ENCODE data around the gene TMEM150B. TPM values are rescaled to one million over a fixed set of nuclear protein-coding genes. Genes with fewer than 3 reads are reported as not detected.
A peak's percentile ranks its signal among the peaks of the same experiment; 100 is the strongest.

The TMEM150B gene
- total and polyA plus RNA-seq, 2 donors = 0.48 to 1.7 TPM

DNA sequence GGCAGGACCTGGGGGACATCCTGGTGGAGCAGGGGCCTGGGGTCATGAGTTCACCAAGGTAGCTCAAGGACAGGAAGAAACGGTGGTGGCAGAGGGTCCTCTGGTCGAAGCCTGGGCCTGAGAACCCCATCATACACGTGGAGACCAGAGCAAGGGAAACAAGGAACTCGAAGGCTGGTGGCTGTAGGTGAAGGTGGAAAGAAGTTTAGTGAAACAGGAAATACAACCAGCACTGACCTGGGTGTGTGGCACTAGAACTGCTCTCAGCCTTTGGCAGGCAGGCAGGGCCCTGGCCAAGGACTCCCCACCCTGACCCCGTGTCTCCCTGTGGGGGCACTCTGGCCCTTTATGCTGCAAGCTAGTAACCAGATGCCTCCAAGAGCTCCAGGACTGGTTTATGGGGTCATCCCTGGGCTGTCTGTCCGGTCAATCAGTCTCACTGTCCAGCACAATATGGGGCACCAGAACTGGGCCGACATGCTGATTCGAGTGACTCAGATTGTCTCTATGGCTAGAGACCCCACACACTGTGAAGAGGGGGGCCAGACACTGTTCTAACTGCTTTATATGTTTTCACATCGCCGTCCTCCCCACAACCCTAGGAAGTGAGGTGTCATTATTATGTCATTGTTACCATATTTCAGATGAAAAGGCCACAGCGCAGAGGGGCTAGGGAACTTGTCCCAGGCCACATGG lies 25.6 kb upstream of the TMEM150B start:
- no peak overlapping the region for H3K27ac ChIP-seq (ENCODE audit: low read depth)
- DNase-seq (ENCODE audit: extremely low spot score) = no peak
- no peaks in the 10 kb centered on the region for H3K4me1 ChIP-seq (ENCODE audit: insufficient read depth)
- H3K4me3 ChIP-seq (ENCODE audit: low read depth, low read length) = no peak overlapping the region
- H3K36me3 ChIP-seq (ENCODE audit: insufficient read depth) = no peaks in the 10 kb centered on the region
- 67% methylated on average over 11 of the region's 11 CpGs for WGBS

DNA sequence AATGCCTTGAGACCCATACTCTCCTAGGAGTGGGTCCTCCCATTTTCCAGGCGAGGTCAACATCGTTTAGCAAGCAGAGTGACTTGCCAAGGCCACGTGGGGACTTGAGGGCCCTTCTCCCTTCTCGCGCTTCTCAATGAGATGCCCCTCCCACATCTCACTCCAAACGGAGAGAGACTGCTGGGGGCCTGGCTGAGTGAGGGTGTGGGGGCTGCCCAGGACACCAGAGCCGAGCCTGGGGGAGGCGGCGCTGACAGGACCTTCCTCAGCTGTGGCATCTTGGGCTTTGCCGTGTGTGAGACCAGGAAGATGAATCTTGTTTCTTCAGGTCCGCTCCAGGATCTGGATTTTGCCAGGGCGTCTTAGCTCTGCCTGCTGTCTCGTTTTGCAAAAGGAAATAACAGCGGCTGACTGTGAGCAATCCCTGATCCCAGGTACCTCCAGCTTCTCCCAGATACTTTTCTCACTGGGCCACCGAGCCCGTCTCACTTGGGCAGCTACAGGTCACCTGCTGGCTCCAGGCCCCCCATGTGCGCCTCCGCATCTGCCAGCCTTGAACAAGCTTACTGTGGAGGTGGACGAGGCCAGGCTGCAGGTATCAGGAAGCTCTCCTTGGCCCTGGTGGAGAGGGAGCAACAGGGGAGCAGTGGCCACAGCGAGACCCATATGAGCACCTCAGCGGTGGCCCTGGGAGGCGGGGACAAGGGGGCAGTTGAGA lies 23.3 kb upstream of the TMEM150B start:
- Histone ChIP-seq H3K27ac (ENCODE audit: low read depth) (no peak overlapping the region), H3K36me3 (ENCODE audit: insufficient read depth) (no peaks in the 10 kb centered on the region), H3K4me3 (ENCODE audit: low read depth, low read length) (no peak overlapping the region), H3K4me1 (ENCODE audit: insufficient read depth) (no peaks in the 10 kb centered on the region)
- WGBS = 65% methylated on average over 22 of the region's 22 CpGs
- DNase-seq (ENCODE audit: extremely low spot score) = no peak

DNA sequence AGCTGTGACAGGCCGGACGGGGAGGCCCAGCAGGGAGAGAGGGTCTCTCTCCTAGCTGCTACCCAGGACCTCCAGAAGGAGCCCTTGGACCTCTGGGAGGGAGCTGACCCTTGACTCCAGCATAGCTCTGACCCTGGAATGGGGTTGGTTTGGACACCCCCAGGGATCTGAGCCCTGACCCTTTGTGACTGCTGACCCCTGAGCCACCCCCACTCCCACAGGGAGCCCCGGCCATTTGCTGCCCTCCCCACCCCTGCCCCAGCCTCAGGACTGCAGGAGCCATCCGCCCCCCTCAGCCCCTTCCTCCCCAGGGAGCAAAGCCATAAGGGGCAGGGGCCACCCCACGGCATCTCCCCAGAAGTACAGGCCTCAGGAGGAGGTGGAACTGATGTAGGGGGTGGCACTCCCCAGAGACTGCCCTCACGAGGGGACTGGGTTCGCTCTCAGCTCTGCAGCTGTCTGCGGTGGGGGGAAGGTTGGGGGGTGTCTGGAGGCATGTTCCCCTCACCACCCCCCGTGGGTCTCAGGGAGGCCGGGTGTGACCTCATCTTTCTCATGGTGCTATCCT lies 22.4 kb upstream of the TMEM150B start:
- Histone ChIP-seq H3K4me3 (ENCODE audit: low read depth, low read length) (no peak overlapping the region), H3K27ac (ENCODE audit: low read depth) (no peak overlapping the region), H3K4me1 (ENCODE audit: insufficient read depth) (no peaks in the 10 kb centered on the region), H3K36me3 (ENCODE audit: insufficient read depth) (no peaks in the 10 kb centered on the region)
- WGBS = 80% methylated on average over 10 of the region's 10 CpGs
- DNase-seq (ENCODE audit: extremely low spot score) = no peak

DNA sequence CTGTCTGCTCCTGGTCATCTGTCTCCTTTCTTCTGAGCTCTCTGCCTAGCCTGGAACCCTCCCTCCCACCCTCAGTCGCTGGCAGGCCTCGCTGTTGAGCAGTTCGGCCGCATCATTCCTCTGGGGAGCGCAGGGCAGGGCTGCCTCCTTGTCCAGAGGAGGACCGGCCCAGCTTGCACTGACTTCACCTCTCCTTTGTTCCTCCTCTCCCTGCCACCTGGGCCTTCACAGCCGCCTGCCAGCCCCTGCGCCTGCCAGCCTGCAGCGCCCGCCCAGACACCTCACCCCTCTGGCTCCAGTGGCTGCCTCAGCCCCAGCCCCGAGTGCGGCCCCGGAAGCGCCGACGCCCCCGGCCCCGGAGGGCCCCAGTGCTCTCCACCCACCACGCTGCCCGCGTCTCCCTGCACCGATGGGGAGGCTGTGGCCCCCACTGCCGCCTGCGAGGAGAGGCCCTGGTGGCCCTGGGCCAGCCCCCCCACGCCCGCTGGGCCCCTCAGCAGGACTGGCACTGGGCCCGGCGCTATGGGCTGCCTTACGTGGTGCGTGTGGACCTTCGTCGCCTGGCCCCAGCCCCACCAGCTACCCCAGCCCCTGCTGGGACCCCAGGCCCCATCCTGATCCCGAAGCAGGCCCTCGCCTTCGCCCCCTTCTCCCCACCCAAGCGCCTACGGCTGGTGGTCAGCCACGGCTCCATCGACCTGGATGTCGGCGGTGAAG lies 21.7 kb upstream of the TMEM150B start:
- WGBS = 83% methylated on average over 41 of the region's 41 CpGs
- no peak overlapping the region for H3K4me3 ChIP-seq (ENCODE audit: low read depth, low read length)
- DNase-seq (ENCODE audit: extremely low spot score) = no peak
- H3K4me1 ChIP-seq (ENCODE audit: insufficient read depth) = no peaks in the 10 kb centered on the region
- no peak overlapping the region for H3K27ac ChIP-seq (ENCODE audit: low read depth)
- no peaks in the 10 kb centered on the region for H3K36me3 ChIP-seq (ENCODE audit: insufficient read depth)

DNA sequence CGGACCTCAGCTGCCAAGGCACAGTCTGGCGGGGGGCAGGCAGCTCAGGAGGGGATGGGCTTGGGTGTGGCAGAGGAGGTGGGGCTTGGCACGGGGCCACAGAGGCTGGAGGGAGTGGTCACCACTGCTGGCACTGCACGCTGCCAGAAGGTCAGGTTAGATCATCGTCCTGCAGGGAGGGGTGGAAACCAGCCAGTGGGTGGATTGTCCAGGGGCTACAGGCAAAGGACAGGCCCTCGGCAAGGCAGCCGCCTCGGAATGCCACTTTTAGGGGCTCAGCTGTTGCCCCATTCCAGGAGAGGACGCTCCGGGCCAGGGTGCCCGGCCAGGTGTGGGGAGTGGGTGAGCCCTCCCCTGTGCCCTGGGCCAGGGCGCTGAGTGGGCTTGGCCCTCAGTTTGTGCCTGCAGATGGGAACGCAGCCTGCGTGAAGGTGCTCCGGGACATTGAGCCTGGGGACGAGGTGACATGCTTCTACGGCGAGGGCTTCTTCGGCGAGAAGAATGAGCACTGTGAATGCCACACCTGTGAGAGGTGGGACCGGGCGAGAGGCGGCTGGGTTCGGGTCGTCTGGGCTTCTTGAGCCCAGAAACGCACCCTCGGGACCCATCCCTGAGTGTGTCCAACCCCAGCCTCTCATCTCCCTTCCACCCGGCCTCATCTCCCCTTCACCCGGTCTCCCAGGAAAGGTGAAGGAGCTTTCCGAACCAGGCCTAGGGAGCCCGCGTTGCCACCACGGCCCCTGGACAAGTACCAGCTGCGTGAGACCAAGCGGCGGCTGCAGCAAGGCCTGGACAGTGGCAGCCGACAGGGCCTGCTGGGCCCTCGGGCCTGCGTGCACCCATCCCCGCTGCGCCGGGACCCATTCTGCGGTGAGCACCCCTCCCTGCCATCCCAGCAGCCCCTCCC lies 20.9 kb upstream of the TMEM150B start:
- Histone ChIP-seq H3K4me1 (ENCODE audit: insufficient read depth) (no peaks in the 10 kb centered on the region), H3K27ac (ENCODE audit: low read depth) (no peak overlapping the region), H3K4me3 (ENCODE audit: low read depth, low read length) (no peak overlapping the region), H3K36me3 (ENCODE audit: insufficient read depth) (no peaks in the 10 kb centered on the region)
- WGBS = 81% methylated on average over 43 of the region's 43 CpGs
- no peak for DNase-seq (ENCODE audit: extremely low spot score)

DNA sequence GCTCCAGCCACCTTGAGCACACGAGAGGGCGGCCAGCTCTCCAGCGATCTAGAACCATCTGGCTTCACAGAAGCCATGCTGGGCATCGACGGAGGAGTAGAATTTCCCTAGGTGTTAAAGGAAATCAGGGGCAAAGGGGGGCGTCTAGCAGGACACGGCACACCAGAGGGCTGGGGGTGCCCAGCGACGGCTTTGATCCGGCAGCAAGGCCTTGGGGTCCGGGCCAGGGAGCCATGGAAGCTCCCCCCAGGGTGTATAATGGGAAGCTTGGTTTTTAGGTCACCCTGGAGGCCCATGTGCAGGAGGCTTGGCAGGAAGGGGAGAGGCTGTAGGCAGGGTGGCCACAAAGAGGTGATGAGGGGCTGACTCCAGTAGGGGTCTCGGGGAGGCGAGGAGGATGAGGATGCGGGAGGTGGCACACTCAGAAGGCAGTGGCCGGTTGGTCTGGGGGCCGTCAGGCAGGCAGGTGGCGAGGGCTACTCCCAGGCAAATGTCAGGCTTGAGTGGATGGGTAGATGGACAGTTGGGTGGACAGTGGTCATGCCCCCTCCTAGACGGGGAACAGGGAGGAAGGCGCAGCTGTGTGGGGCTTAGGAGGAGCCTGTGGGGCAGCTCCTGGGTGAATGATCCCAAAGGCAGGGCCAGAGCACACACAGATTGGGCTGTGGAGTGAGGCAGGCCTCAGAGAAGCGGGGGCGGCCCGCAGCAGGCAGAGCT lies 20.1 kb upstream of the TMEM150B start:
- no peak overlapping the region for H3K27ac ChIP-seq (ENCODE audit: low read depth)

DNA sequence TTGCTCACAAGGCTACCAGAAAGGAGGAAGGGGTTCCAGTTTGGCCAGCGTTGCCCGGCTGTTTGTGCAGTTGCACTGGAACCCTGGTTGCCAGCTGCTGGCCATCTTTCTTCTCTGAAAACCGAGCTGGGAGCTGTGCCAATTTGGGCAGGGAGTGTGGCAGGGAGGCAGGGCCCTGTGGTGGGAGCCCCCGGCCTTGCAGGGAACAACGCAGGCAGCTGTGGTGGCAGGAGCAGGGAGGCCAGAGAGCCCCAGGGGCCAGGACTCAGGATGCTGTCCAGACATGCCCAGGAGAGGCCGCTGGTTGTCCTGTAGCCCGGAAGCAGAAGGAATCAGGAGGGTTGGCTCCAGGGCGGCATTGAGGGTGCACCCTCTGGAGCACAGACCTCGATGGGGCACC lies 19.3 kb upstream of the TMEM150B start:
- no peak overlapping the region for H3K27ac ChIP-seq (ENCODE audit: low read depth)
- no peak overlapping the region for H3K4me3 ChIP-seq (ENCODE audit: low read depth, low read length)
- H3K4me1 ChIP-seq (ENCODE audit: insufficient read depth) = no peaks in the 10 kb centered on the region
- H3K36me3 ChIP-seq (ENCODE audit: insufficient read depth) = no peaks in the 10 kb centered on the region
- DNase-seq (ENCODE audit: extremely low spot score) = no peak
- 77% methylated on average over 9 of the region's 9 CpGs for WGBS

More for the DNA sequence above, 20.1 kb upstream of the TMEM150B start:
- no peak for DNase-seq (ENCODE audit: extremely low spot score)
- H3K4me1 ChIP-seq (ENCODE audit: insufficient read depth) = no peaks in the 10 kb centered on the region
- 88% methylated on average over 22 of the region's 22 CpGs for WGBS
- no peak overlapping the region for H3K4me3 ChIP-seq (ENCODE audit: low read depth, low read length)
- H3K36me3 ChIP-seq (ENCODE audit: insufficient read depth) = no peaks in the 10 kb centered on the region

DNA sequence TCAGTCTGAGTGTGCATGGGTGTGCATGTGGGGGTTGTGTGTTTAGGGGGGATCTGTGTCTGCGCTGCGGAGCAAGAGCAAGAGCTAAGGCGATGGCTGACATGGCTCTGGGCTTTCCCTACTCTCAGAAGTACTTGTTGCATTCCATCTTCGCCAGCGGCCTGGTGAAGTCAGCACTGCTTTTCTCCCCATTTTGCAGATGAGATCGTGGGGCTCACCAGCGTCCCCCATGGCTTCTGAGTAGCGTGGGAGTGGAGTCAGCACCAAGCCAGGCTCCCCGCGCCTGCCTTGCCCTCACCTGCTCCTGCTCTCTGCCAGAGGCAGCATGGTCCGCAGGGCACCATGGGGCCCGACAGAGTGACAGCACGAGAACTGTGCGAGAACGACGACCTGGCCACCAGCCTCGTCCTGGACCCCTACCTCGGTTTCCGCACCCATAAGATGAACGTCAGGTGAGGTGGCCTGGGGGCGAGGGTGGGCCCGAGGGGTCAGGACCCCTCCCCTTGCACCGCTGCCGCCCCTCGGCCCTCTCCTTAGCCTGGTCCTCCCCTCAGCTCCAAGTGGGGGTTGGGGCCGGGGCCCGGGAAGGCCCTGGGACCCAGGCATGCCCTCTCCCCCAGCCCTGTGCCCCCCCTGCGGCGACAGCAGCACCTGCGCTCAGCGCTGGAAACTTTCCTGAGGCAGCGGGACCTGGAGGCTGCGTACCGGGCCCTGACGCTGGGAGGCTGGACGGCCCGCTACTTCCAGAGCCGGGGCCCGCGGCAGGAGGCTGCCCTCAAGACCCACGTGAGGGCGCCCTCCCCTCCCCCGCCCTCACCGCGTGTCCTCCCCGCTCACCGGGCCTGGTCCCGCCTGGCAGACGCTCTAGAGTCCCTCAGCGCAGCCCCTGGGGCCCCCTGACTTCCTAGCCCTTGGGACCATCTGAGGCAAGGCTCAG lies 16.7 kb upstream of the TMEM150B start:
- 82% methylated on average over 50 of the region's 50 CpGs for WGBS
- no peak overlapping the region for H3K4me3 ChIP-seq (ENCODE audit: low read depth, low read length)
- no peaks in the 10 kb centered on the region for H3K4me1 ChIP-seq (ENCODE audit: insufficient read depth)
- H3K36me3 ChIP-seq (ENCODE audit: insufficient read depth) = no peaks in the 10 kb centered on the region
- no peak overlapping the region for H3K27ac ChIP-seq (ENCODE audit: low read depth)
- DNase-seq (ENCODE audit: extremely low spot score) = no peak

DNA sequence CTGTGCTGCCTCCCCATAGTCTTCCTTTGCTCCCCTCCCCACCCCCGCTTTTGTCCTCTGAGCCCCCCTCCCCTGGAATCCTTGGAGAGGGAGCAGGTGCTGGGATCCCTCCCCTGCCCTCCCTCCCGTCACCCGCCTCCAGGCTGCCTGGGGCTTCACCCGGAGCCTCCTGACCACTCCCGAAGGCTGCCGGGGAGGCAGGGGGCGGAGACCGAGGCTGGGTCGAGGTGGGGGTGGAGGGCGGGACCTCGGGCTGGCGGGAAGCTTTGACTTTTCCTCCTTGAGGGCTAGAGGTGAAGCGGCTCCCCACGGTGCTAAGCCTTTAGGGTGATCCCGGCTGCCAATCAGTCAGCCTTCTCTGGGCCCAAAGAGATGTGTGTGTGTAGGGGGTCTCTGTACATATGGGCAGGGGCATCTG lies 16.0 kb upstream of the TMEM150B start:
- Histone ChIP-seq H3K4me1 (ENCODE audit: insufficient read depth) (no peaks in the 10 kb centered on the region), H3K4me3 (ENCODE audit: low read depth, low read length) (peak overlapping the region; percentile 75), H3K27ac (ENCODE audit: low read depth) (no peak overlapping the region), H3K36me3 (ENCODE audit: insufficient read depth) (no peaks in the 10 kb centered on the region)
- DNase-seq (ENCODE audit: extremely low spot score) = no peak
- WGBS = 3% methylated on average over 15 of the region's 15 CpGs

DNA sequence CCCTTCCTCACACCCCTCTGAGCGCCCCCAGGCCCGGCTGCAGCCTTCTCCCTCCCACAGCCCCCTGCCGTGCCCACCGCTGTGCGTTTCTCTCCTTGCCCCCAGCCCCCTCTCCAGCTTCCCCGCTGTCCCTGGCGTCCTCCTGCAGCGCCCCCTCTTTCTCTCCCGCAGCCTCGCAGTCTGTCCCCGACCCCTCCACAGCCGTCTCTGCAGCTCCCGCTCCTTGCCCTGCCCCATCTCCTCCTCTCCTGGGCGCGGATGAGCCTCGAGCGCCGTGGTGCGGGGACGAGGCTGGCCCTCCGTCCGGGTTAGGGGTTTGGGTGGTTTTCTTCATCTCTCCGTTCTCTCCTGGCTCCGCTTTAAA lies 15.6 kb upstream of the TMEM150B start:
- H3K4me1 ChIP-seq (ENCODE audit: insufficient read depth) = no peaks in the 10 kb centered on the region
- no peak for DNase-seq (ENCODE audit: extremely low spot score)
- H3K36me3 ChIP-seq (ENCODE audit: insufficient read depth) = no peaks in the 10 kb centered on the region
- WGBS = 2% methylated on average over 24 of the region's 24 CpGs
- no peak overlapping the region for H3K27ac ChIP-seq (ENCODE audit: low read depth)
- peak overlapping the region; percentile 75 for H3K4me3 ChIP-seq (ENCODE audit: low read depth, low read length)

DNA sequence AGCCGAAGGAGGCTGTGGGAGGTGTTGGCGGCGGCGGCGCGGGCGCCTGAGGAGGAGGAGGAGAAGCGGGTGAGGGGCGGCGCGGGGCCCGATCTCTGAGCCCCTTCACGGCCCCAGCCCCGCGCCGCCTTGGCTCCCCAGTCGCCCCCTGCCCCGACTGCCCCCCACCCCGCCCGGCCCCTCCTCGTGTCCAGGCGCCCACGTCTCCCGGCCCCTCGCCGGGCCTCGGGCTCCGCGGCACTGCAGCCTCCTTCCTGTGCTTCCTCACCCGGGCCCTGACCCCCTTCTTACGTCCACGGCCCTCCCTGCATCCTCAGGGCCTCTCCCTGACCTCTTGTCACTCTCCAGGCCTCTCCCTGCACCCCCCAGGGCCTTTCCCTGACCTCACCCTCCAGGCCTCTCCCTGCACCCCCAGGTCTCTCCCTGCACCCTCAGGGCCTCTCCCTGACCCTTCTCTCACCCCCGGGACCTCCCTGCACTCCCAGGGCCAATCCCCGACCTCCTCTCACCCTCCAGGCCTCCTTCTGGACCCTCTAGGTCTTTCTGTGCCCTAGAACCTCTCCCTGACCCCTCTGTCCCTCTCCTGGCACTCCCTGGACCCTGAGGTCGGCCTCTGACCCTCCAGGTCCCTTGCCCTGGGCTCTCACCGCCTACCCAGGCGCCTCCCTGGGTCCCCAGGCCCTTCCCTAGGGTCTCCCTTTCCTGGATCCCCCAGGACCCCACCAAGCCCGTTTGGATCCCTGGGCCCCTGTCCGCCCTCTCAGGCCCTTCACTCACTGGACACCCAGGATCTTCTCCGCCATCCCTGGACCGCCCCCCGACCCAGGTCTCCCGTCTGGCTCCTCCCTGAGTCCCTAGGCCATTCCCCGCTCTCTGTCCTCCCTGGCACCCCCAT lies 15.0 kb upstream of the TMEM150B start:
- WGBS = 4% methylated on average over 44 of the region's 44 CpGs
- no peak for DNase-seq (ENCODE audit: extremely low spot score)
- peak overlapping the region; percentile 75 for H3K4me3 ChIP-seq (ENCODE audit: low read depth, low read length)

More for the DNA sequence above, 15.0 kb upstream of the TMEM150B start:
- H3K4me1 ChIP-seq (ENCODE audit: insufficient read depth) = no peaks in the 10 kb centered on the region
- no peak overlapping the region for H3K27ac ChIP-seq (ENCODE audit: low read depth)
- H3K36me3 ChIP-seq (ENCODE audit: insufficient read depth) = no peaks in the 10 kb centered on the region

Data from urinary bladder (tissue), 4 donors.